SK-N-MC (cell line): ENCODE measurements around the gene SCPEP1.

Experiments used
- DNase-seq: peaks from one replicate; pipeline ENCODE4 v3.0.0-alpha.2; 2011; ENCODE audit warnings: low read depth, low spot score
- H3K27ac ChIP-seq: fragments of 200-600 bp; sonication (generic); 2 replicates; pipeline ENCODE4 v1.5.1; 2016; ENCODE audit warnings: mixed run types
- H3K36me3 ChIP-seq: fragments of 200-600 bp; sonication (generic); 2 replicates; pipeline ENCODE4 v1.6.1; 2017; ENCODE audit warnings: antibody characterized with exemption, low read length, mixed read lengths; ENCODE audit not compliant: insufficient read depth
- H3K4me3 ChIP-seq: fragments of 200-600 bp; sonication (generic); 2 replicates; pipeline ENCODE4 v1.5.1; 2016
- H3K9ac ChIP-seq: fragments of 200-600 bp; sonication (generic); 2 replicates; pipeline ENCODE4 v1.8.0; 2017; ENCODE audit warnings: mixed run types, mixed read lengths; ENCODE audit not compliant: insufficient read length
- H3K9me3 ChIP-seq: fragments of 200-600 bp; sonication (generic); 2 replicates; pipeline ENCODE4 v1.6.1; 2017; ENCODE audit warnings: low read depth, mild to moderate bottlenecking, antibody characterized with exemption, low read length, moderate library complexity, mixed read lengths
- EZH2 ChIP-seq: fragments of 200-600 bp; sonication (generic); IDR thresholded peaks from one replicate; pipeline ENCODE4 v1.6.1; 2017; ENCODE audit warnings: antibody characterized with exemption
- FOXP2 ChIP-seq: optimal IDR thresholded peaks from 2 replicates; pipeline ENCODE3; 2011; ENCODE audit warnings: mild to moderate bottlenecking, moderate library complexity; ENCODE audit not compliant: insufficient read depth; ENCODE audit errors: extremely low read length, control extremely low read depth
- POLR2AphosphoS5 ChIP-seq: IDR thresholded peaks from 2 replicates; pipeline ENCODE4 v1.6.1; 2012; ENCODE audit warnings: mild to moderate bottlenecking, low read depth, low read length, borderline replicate concordance

Gene SCPEP1

GRCh38 chr17:57017625-57018024 is 39.7 kb downstream of the SCPEP1 start:
- TF ChIP-seq EZH2, result no peak
- TF ChIP-seq FOXP2, result no peak
- TF ChIP-seq POLR2AphosphoS5, result no peak
- no peak for DNase-seq
- H3K9ac ChIP-seq, result no peak overlapping the region

GRCh38 chr17:57020208-57020607 is 42.3 kb downstream of the SCPEP1 start:
- Histone ChIP-seq H3K4me3 (no peak overlapping the region), H3K36me3 (no peaks in the 10 kb centered on the region), H3K9ac (no peak overlapping the region), H3K27ac (no peak overlapping the region), H3K9me3 (no peaks in the 10 kb centered on the region)
- TF ChIP-seq POLR2AphosphoS5 (no peak), FOXP2 (no peak), EZH2 (no peak)
- no peak for DNase-seq

More at GRCh38 chr17:57017625-57018024, 39.7 kb downstream of the SCPEP1 start:
- Histone ChIP-seq H3K36me3 (no peaks in the 10 kb centered on the region), H3K9me3 (no peaks in the 10 kb centered on the region), H3K27ac (no peak overlapping the region), H3K4me3 (no peak overlapping the region)

- H3K9me3 ChIP-seq, result no peaks in the 10 kb centered on the region
Observed at GRCh38 chr17:57021226-57021940, 43.5 kb downstream of the SCPEP1 start.

GRCh38 chr17:57025876-57026275 is 47.9 kb downstream of the SCPEP1 start:
- Histone ChIP-seq H3K9ac (no peak overlapping the region), H3K36me3 (no peaks in the 10 kb centered on the region), H3K27ac (no peak overlapping the region), H3K9me3 (no peaks in the 10 kb centered on the region), H3K4me3 (no peak overlapping the region)
- no peak for DNase-seq
- TF ChIP-seq POLR2AphosphoS5, result no peak
- no peak for TF ChIP-seq EZH2
- TF ChIP-seq FOXP2, result no peak

More at GRCh38 chr17:57021226-57021940, 43.5 kb downstream of the SCPEP1 start:
- Histone ChIP-seq H3K9ac (no peak overlapping the region), H3K36me3 (no peaks in the 10 kb centered on the region), H3K4me3 (no peak overlapping the region), H3K27ac (no peak overlapping the region)
- TF ChIP-seq EZH2 (no peak), POLR2AphosphoS5 (no peak), FOXP2 (no peak)
- DNase-seq, result no peak

GRCh38 chr17:57027852-57028251 is 49.9 kb downstream of the SCPEP1 start:
- TF ChIP-seq EZH2 (no peak), POLR2AphosphoS5 (no peak), FOXP2 (no peak)
- Histone ChIP-seq H3K9ac (no peak overlapping the region), H3K4me3 (no peak overlapping the region), H3K36me3 (no peaks in the 10 kb centered on the region), H3K9me3 (no peaks in the 10 kb centered on the region), H3K27ac (no peak overlapping the region)
- no peak for DNase-seq

GRCh38 chr17:57032343-57032742 is 54.4 kb downstream of the SCPEP1 start:
- no peak overlapping the region for H3K4me3 ChIP-seq
- H3K9ac ChIP-seq, result no peak overlapping the region
- no peak overlapping the region for H3K27ac ChIP-seq
- H3K9me3 ChIP-seq, result no peaks in the 10 kb centered on the region
- DNase-seq, result no peak
- TF ChIP-seq POLR2AphosphoS5 (no peak), EZH2 (no peak)
- H3K36me3 ChIP-seq, result no peaks in the 10 kb centered on the region

GRCh38 chr17:57033296-57033695 is 55.4 kb downstream of the SCPEP1 start:
- DNase-seq, result no peak
- TF ChIP-seq FOXP2 (no peak), POLR2AphosphoS5 (no peak), EZH2 (no peak)
- H3K9ac ChIP-seq, result no peak overlapping the region
- H3K4me3 ChIP-seq, result no peak overlapping the region
- no peaks in the 10 kb centered on the region for H3K36me3 ChIP-seq
- H3K27ac ChIP-seq, result no peak overlapping the region
- no peaks in the 10 kb centered on the region for H3K9me3 ChIP-seq

GRCh38 chr17:57034807-57035754 is 57.1 kb downstream of the SCPEP1 start:
- no peaks in the 10 kb centered on the region for H3K9me3 ChIP-seq
- DNase-seq, result no peak
- H3K36me3 ChIP-seq, result no peaks in the 10 kb centered on the region
- no peak for TF ChIP-seq FOXP2
- TF ChIP-seq EZH2, result no peak
- no peak for TF ChIP-seq POLR2AphosphoS5
- no peak overlapping the region for H3K27ac ChIP-seq
- H3K4me3 ChIP-seq, result no peak overlapping the region
- H3K9ac ChIP-seq, result no peak overlapping the region
